ENCODE data around the gene SERINC4. TPM values are rescaled to one million over a fixed set of nuclear protein-coding genes. Genes with fewer than 3 reads are reported as not detected.

Gene SERINC4
- polyA plus RNA-seq, 1 donor: not detected

GRCh38 chr15:43749690-43750345 is 50.2 kb downstream of the SERINC4 start:
- no peak for DNase-seq

- no peak for DNase-seq
These were observed 51.6 kb downstream of the SERINC4 start for GRCh38 chr15:43748376-43748775.

- peak; percentile 17 for DNase-seq
These were observed 53.1 kb downstream of the SERINC4 start for GRCh38 chr15:43746903-43747309.

- peak; percentile 88 for DNase-seq
These were observed 53.6 kb downstream of the SERINC4 start, which contains the start of gene PDIA3 for GRCh38 chr15:43746245-43746902. Gene PDIA3 (plus strand): TSS chr15:43746438. CDS start chr15:43746540, 102 bp downstream.

Other genes starting within 250 kb of the SERINC4 start
- gene PPIP5K1, start 210.0 kb downstream of the SERINC4 start, polyA plus RNA-seq (ENCODE audit: insufficient read length): 37.2 TPM
- gene CKMT1B, start 206.2 kb downstream of the SERINC4 start, polyA plus RNA-seq (ENCODE audit: insufficient read length): 3.4 TPM
- gene STRC, start 181.4 kb downstream of the SERINC4 start, polyA plus RNA-seq (ENCODE audit: insufficient read length): 1.8 TPM
- gene CATSPER2, start 151.4 kb downstream of the SERINC4 start, polyA plus RNA-seq (ENCODE audit: insufficient read length): 11.9 TPM
- 2.5 TPM for gene CKMT1A, start 106.4 kb downstream of the SERINC4 start, polyA plus RNA-seq (ENCODE audit: insufficient read length)
- gene PDIA3, start 53.8 kb downstream of the SERINC4 start, polyA plus RNA-seq (ENCODE audit: insufficient read length): 569 TPM
- 4.6 TPM for gene ELL3, start 23.3 kb downstream of the SERINC4 start, polyA plus RNA-seq (ENCODE audit: insufficient read length)
- 529 TPM for gene SERF2, start 7.9 kb downstream of the SERINC4 start, polyA plus RNA-seq (ENCODE audit: insufficient read length)
- gene HYPK, start 379 bp upstream of the SERINC4 start, polyA plus RNA-seq (ENCODE audit: insufficient read length): 21.6 TPM
- 65.8 TPM for gene MFAP1, start 24.5 kb upstream of the SERINC4 start, polyA plus RNA-seq (ENCODE audit: insufficient read length)
- gene WDR76, start 26.8 kb upstream of the SERINC4 start, polyA plus RNA-seq (ENCODE audit: insufficient read length): 20.4 TPM